ELF-1 (cell line): ENCODE measurements around the gene UBQLN4.
A peak's percentile ranks its signal among the peaks of the same experiment; 100 is the strongest.

Experiments used
- DNase-seq: peaks from one replicate; pipeline ENCODE4 v3.0.0-alpha.2; 2016; ENCODE audit warnings: low read depth, low spot score

UBQLN4 gene

DNA sequence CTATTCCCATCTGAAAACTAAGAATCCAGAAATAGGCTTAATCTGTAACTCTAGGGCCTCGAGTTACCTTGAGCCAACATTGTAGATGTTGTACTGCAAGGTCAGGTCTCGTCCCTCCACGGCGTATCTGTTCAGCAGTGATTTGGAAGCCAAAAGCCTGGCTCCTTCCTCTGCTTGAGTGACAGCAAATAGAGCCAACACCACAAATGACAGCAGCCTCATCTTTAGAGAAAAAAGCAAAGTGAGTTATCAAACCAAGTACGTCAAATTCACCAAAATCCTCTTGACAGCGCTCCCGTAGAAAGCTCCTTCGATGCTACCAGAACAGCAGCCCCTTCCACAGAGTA lies 33.7 kb downstream of the UBQLN4 start:
- DNase-seq = no peak

DNA sequence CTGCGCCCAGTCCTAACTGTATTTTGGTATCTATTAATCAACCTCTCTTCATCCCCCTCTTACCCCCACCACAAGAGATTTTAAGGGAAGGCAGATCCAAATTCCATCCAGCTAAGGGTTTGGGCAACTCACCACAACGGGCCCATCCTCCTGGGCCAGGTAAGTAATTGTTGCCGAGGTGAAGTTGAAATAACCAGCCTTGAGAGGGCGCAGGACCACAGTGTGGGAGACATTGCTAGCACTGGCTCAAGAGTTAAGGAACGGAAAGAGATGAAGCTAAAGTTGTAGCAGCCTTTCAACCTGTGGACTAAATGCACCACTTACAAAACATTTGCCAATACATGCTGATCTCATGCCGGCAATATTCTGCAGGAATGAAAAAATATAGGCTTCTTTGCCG lies 38.8 kb downstream of the UBQLN4 start:
- DNase-seq = no peak

DNA sequence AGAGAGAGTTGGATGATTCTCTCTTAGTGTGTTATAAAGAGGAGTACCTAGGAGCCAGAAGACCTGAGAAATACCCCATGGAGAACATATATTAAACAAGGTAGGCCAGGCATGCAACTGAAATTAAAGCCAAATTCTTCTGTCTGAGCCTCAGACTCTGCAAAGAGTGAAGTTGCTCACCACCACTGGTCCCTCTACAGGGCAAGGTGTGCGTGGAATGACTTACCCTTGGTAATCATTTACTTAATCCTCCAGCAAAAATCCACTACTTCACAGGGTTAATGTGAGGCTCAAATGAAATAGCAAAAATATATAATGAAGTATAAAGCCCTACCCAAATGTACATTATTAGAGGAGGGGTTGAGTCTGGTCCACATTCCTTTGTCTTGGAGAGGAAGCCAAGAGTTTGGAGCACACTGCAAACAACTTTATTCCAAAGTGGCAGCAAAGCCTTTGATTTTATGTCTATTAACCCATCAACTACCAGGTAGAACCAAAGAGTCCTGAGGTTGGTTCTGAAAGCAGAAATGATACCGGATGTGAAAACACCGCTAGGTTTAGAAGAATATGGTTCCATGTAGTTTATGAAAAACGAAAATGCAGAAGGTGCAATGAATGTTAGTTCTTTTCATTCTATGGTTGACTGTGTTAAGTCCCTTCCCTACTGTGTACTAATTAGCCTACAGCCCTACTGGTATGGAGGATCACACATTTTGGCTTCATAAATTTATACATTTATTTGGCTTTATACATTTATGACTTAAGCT lies 41.4 kb downstream of the UBQLN4 start:
- no peak for DNase-seq

DNA sequence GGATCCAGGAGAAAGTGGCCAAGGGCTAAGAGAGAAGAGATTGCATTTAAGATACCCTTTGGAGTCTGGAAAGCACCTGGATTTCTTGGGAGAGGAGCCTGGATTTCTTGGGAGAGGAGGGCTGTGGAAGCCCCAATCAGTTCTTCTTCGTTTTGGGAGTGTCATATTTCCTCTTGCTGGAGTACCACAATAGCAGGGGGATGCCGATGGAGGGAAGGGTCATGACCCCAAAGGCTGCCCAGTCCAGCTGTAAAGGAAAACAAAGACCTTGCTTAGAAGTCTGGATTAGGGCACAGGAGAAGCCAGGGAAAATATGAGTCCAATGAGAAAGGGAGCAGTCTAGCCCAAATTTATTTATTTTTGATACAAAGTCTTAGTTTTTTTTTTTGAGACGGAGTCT lies 44.2 kb downstream of the UBQLN4 start:
- DNase-seq = peak; percentile 77

DNA sequence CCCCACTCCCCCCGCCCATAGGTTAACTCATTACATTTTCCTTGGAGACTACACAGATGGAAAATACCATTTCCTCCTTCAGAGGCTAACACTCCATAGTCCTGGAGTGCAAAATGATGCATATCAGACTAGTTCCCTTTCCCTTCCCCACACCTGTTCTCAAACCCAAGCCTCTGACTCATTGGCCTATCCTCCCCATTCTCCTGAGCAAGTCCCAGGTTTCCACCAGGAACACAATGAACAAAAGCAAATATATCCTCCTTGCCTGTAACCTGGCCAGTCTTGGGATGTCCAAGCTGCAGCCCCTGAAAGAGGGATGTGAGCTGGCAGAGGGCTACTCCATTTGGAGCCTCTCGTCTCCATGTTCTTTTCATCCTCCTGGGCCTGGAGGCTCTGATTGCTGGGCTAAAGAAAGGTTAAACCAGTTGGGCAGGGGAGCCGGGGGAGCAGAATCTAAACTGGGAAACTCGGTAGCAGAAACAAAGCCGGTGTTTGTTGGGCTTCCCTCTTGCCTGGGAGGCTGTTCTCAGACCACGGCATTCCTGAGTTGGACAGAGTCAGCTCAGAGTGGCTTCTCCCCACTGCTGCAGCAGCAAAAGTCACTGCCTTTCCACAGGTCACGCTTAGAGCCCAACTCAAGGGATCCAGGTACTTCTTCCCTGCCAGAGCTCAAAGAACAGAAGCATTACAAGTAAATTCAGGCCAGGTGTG lies 46.8 kb downstream of the UBQLN4 start:
- DNase-seq = peak; percentile 89

DNA sequence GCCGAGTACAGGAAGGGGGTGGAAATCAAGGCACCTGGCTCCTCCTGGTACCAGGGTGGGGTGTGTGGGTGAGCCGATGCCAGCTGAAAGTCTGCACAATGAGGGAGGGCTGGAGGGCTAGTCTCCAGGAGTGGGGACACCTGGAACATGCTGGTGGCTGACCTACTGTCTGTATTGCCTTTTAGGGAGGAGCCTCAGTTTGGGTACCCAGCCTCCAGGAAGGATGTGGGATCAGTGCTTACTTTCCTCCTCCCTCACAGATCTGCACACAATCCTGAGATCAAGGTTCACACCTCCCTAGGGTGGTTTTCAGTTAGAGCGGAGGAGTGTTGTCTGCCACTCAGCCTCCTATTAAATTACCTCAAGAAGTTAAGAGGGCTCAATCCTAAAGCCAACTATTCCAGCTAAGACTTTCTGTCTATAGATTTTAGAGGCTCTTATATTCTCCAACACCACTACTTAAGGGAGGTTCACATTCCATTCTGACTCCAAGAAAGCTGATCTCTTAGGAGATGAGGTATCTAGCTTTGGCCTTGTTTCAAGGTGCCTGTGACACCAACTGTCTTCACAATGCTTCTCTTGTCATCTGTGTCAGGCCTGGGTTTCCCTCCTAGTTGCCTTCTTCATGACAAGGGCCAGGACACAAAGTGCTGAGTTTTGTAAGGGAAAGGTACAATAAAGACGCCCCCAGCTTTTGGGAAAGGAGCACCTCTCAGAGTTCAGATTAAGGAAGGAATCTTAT lies 48.6 kb downstream of the UBQLN4 start:
- no peak for DNase-seq

DNA sequence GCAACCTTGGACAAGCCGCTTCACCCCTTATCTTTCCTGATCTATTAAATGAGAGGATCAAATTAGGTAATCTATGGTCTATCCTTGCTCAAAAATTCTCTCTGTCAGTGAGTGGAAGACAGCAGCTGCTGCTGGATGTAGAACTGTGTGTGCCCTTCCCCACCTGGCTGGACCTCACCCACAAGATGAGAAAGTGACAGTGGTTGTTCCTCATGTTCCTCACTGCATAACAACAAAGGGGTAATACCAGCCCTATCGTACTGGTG lies 49.7 kb downstream of the UBQLN4 start:
- DNase-seq = no peak

DNA sequence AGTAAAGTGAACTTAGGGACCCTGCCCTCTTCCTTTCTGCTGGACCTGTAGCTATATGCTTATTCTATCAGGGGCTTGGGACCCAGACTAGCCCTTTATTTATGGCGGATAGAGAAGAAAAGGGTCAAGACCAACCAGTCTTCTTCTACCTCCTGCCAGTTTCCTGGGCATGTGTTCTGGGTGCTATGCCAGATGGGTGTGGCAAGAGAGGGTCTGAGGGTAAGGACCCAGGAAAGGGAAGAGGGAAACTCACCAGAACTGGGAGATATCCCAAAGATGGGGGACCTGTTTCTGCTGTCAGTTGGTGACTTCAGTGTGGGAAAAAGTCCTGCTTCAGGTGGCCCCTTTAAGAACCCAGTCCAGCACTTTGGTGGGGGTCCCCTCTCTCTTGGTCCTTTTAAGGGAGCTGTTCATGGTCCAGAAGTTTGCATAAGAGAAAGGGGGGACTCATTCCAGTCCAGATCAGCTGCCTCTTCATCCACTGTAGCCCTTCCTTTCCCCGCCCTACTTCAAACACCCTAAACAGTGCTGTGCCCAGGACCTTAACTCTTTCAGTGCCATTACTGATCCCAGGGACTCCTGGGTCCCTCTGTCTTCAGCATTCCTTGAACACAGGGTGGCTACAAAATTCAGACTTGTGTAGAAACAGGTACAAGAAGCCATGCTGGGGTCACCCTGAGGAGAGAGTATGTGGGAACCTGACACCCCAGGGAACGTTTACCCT lies 51.2 kb downstream of the UBQLN4 start:
- no peak for DNase-seq

DNA sequence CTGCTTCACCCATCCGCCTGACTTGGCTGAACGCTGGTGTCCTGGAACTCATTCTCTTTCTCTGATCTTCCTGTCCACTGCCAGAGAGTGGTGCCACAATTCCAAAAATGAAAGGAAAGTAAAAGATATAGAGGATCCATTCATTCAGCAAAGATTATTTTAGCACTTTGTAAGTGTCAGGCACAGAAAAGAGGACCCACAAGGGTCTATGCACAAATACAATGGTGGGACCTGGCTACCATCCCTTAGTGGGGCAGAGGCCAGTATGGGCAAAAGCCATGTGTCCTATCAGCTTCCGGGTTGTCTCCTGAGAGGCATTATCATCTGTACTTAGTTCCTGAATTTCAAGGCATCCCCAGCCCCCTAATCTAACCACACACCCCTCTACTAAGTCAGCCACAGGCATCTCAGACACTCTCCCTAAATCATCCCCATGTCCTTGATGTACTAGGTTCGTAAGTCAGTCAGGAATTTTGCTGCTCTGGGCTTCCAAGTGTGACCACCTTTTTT lies 51.9 kb downstream of the UBQLN4 start:
- DNase-seq = no peak

DNA sequence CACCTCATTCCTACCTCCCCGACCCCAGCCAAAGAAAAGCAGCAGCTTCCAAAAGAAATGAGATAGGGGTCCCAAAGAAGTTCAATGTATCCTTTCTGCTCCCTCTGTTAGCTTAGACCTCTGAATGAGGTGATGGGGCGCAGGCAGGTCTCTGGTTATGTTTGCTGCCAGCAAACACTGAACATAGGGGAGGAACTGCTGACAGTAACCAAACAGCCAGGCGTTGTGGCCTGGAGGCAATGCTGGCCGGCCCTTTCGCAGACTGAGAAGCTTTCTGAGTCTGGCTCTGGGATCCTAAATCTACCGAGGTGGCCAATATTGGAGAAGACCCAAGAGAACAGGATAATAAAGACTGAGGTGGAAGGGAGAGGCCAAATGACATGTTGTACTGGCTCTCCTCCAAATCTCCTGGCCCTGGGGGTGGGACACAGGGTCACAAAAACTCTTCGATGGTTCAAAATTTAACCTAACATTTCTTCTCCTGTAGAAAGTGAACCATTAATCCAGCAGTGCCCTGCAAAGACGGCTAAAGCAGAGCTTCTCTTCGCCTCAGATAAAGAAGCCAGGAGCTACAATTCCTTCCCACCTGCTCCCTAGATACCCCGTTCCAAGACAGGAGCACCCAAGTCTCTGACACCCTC lies 52.5 kb downstream of the UBQLN4 start:
- DNase-seq = peak; percentile 41

DNA sequence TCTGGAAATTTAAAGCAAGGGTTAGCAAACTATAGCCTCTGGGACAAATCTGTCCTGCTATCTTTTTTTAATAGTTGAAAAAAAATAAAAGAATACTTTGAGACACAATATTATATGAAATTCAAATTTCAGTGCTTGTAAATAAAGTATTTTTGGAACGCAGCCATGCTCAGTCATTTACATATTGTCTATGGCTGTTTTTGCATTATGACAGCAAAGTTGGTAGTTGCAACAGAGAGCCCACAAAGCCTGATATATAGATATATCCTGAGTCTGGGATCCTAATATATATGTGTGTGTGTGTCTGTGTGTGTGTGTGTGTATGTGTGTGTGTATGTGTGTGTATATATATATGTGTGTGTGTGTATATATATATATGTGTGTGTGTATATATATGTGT lies 53.6 kb downstream of the UBQLN4 start:
- DNase-seq = no peak

DNA sequence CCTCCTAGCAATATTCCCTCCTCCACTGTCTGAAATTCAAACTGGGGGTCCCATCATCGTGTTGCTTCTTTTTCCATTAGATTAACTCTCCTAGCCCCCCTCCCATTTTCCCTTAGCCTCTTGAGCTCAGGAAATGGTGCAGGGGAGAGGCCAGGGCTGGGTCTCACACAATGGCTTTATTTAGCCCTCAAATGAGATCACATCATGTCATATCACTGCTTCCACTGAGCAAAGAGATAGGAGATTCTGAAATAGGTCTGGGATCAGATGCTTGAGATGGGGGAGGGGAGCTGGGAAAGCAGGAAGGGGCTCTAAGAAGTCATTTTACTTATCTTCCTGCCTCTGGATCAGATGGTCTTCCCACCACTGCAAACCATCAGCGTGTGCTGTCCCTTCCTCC lies 57.4 kb downstream of the UBQLN4 start:
- DNase-seq = no peak

DNA sequence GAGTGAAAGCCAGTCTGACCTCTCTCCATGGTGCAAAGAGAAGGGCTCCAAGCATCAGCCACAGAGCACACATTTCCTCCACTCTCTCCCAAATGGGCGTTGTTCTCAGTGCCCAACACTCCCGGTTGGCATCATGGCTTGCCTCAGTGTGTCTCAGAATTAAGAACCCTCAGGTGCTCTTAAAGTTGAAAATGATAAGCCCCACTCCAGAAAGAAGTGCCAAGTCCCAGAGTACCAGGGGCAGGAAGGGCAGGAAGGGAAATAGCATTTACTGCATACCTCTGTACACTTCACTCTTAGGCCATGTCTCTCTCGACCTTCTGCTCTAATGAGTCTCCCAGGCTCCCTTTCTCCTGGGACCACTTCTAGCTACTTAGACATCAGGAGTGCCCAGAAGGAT lies 60.0 kb downstream of the UBQLN4 start:
- no peak for DNase-seq

DNA sequence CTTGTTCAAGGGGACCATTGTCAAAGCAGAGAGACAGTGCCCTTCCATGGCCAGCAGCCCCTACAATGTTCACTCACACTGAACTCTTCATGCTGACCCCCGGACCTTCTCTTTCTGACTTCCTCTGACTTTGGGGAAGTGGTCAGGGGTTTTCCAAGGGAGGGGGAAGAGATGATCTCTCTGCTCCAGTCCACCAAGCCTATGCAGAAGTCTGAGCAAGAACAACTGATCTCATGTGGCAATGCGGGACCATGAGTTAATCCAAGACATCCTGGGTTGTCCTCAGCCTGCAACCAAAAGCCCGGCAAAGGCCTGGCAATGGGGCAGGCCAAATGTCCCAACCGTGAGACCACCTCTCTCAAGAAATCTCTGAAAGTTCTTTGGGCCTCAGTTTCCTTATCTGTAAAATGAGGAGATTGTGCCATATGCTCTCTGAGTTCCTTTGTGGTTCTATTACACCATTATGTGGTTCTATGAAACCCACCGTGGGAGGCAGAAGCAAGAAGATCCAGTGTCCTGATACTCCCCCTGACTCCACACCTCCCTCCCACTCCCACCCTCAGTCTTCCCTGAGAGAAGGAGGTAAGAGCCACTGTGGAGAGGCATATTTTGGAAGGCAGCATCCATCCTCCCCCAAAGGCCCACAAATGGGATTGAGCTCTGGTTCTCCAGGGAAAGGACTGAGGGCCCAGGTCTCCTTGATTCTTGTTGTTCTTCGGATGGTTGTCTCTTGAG lies 63.4 kb downstream of the UBQLN4 start:
- DNase-seq = no peak

DNA sequence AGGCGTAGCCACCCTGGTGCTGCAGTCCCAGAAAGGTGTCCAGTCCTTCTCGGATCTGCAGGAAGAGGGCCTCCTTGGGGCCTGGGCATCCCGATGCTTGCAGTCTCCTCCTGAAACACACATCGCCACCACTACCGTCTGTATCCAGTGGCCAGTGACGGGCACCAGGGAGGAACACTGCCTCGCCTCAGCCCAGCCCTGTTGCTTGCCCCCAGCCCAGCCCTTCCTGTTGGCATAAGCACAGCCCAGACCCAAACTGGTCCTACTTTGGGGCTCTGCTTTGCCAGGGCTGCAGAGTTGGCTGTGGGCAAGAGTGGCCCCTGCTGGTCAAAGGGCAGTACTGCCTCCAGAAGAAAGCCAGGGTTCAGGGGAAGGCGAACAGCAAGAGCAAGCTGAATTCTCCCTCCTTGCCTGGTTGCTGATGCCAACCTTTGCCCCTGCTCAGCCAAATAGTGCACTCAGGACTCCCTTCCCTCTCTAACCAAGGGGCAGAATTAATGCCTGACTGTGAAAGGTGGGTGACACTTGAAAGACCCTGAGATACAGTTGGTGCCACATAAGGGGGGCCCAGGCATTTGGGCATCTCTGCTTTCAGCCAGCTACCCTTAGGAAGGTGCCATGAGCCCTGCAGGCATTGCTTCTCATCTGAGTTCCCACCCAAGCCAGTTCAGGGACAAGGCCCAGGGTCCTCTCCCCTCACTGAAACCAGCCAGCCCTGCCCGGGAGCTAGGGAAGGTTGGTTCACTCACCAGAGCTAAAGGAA lies 64.2 kb downstream of the UBQLN4 start:
- peak; percentile 88 for DNase-seq
